Measurements from ENCODE around the gene NCKAP5. TPM values are rescaled to one million over a fixed set of nuclear protein-coding genes. Genes with fewer than 3 reads are reported as not detected.

NCKAP5 gene
- total and polyA plus RNA-seq, 9 of the 15 experiments (the other 6 are each of a cell fraction or from before 2014, with no cell fraction given), result not detected

GRCh38 chr2:132850688-132851087 lies 717.6 kb downstream of the NCKAP5 start:
- in situ Hi-C loops (cut with MboI), result no loop called here
- no peaks in the 10 kb centered on the region for H3K79me2 ChIP-seq (ENCODE audit: control insufficient read depth, insufficient read depth, low read length)

More at GRCh38 chr2:132850688-132851087, 717.6 kb downstream of the NCKAP5 start:
- Histone ChIP-seq H4K20me1 (replicated peaks; ENCODE audit: control insufficient read depth, insufficient read depth, low read length) (no peaks in the 10 kb centered on the region), H3K4me3 (no peak overlapping the region), H3K9me1 (ENCODE audit: control insufficient read depth, insufficient read depth, low read length) (no peaks in the 10 kb centered on the region), H3K4me1 (replicated peaks in 1 of 2; ENCODE audit: control insufficient read depth in 2 of 2, insufficient read depth in 2 of 2, low read length in 2 of 2) (no peaks in the 10 kb centered on the region), H3K27me3 (ENCODE audit: control insufficient read depth in 2 of 2, insufficient read depth in 2 of 2, low read length in 2 of 2) (no peaks in the 10 kb centered on the region), H3K27ac (ENCODE audit: extremely low read depth, low read depth, low read length) (no peak overlapping the region), H3K9me3 (replicated peaks; ENCODE audit: control insufficient read depth, insufficient read depth, low read depth, low read length) (no peaks in the 10 kb centered on the region), H3K36me3 (ENCODE audit: control insufficient read depth, insufficient read depth, low read length) (no peaks in the 10 kb centered on the region), H3K9ac (ENCODE audit: insufficient read depth in 1 of 2, low read depth in 2 of 2, low read length in 2 of 2) (no peak overlapping the region), H2AFZ (ENCODE audit: low read depth, low read length) (no peak overlapping the region), H3K4me2 (ENCODE audit: insufficient read depth, low read length) (no peak overlapping the region)
- 0% methylated on average over 4 of the region's 4 CpGs for WGBS (ENCODE audit: insufficient coverage, low coverage, missing lambda C conversion rate)
- BruUV-seq (replicated peaks), result no TSS peak
- TF ChIP-seq ZNF384 (IDR thresholded peaks at IDR 0.05; ENCODE audit: low read depth, low read length) (no peak), CBFA2T3 (IDR thresholded peaks at IDR 0.05) (no peak), ZNF311 (CRISPR knock-in tag; IDR thresholded peaks at IDR 0.05) (no peak), PML (IDR thresholded peaks at IDR 0.05; ENCODE audit: low read length) (no peak), MAFF (IDR thresholded peaks at IDR 0.05; ENCODE audit: low read length) (no peak), RBM39 (optimal IDR thresholded peaks at IDR 0.05; ENCODE audit: low read depth, low read length) (no peak), SNAPC5 (CRISPR knock-in tag; IDR thresholded peaks at IDR 0.05) (no peak), HMGN3 (IDR thresholded peaks at IDR 0.05; ENCODE audit: borderline replicate concordance, extremely low read depth, insufficient read length, low read depth, low read length) (no peak), SNRNP70 (optimal IDR thresholded peaks at IDR 0.05; ENCODE audit: low read depth, low read length) (no peak), MYBL2 (IDR thresholded peaks at IDR 0.05; ENCODE audit: low read depth) (no peak), MYBL2 (CRISPR knock-in tag; IDR thresholded peaks at IDR 0.05; ENCODE audit: borderline replicate concordance) (no peak), KAT7 (CRISPR knock-in tag; IDR thresholded peaks at IDR 0.05; ENCODE audit: borderline replicate concordance) (no peak), ZFP36 (IDR thresholded peaks at IDR 0.05; ENCODE audit: low read depth, low read length, partially characterized antibody) (no peak), YBX1 (IDR thresholded peaks at IDR 0.05) (no peak), ZNF79 (CRISPR knock-in tag; IDR thresholded peaks at IDR 0.05; ENCODE audit: low read depth) (no peak), HNRNPK (IDR thresholded peaks at IDR 0.05; ENCODE audit: low read depth, low read length, poor library complexity, severe bottlenecking) (no peak), NR2C2 (CRISPR knock-in tag; IDR thresholded peaks at IDR 0.05) (no peak), NR2C2 (tag; IDR thresholded peaks at IDR 0.05) (no peak)
- TF ChIP-seq, protein P1, sequence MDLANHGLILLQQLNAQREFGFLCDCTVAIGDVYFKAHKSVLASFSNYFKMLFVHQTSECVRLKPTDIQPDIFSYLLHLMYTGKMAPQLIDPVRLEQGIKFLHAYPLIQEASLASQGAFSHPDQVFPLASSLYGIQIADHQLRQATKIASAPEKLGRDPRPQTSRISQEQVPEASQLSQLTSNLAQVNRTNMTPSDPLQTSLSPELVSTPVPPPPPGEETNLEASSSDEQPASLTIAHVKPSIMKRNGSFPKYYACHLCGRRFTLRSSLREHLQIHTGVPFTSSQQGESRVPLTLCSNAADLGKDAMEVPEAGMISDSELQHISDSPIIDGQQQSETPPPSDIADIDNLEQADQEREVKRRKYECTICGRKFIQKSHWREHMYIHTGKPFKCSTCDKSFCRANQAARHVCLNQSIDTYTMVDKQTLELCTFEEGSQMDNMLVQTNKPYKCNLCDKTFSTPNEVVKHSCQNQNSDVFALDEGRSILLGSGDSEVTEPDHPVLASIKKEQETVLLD (IDR thresholded peaks at IDR 0.05), result no peak
- TF ChIP-seq, protein P2, sequence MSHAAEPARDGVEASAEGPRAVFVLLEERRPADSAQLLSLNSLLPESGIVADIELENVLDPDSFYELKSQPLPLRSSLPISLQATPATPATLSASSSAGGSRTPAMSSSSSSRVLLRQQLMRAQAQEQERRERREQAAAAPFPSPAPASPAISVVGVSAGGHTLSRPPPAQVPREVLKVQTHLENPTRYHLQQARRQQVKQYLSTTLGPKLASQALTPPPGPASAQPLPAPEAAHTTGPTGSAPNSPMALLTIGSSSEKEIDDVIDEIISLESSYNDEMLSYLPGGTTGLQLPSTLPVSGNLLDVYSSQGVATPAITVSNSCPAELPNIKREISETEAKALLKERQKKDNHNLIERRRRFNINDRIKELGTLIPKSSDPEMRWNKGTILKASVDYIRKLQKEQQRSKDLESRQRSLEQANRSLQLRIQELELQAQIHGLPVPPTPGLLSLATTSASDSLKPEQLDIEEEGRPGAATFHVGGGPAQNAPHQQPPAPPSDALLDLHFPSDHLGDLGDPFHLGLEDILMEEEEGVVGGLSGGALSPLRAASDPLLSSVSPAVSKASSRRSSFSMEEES (CRISPR knock-in tag; IDR thresholded peaks at IDR 0.05), result no peak
- FAIRE-seq, result no peak
- ATAC-seq, result no peak
- DNase-seq (ENCODE audit: extremely low read depth in 1 of 4, low spot score in 3 of 4), result no peak
- ChIA-PET POLR2A (no interaction called here), CTCF (ENCODE audit: low intra/inter-chr PET ratio) (no interaction called here)
- intact Hi-C loops (cut with micrococcal nuclease), result no loop called here

All from K562 (cell line).